ENCODE data around the gene PPP3CA.

Gene PPP3CA

DNA sequence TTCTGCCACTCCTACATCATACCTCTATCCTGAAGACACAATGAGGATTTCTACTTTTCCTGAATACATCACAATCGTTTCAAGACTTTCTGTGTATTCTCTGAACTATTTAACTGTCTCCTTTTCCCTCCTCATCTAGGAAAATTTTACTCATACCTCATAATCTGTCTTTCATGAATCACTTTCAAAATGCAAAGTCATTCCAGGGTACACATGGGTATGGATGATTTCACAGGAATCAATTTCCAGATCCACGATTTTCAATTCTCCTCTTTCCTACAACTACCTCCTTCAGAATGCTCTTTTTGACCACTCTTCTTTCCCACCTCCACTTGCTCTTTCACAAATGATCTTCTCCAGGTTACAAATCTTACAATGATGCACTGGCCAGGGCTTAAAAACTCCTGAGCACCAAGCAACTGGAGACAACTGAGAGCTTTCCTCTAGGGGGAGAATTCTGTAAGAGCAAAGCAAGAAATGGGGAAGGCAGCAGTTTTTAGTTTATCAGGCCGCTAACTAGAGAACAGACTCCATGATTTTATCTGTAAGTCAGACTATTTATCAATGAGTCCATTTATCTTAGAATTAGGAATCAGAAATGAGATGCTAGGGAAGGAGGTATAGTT, 116.4 kb downstream of the PPP3CA start:
- CTCF ChIA-PET = interaction anchor here (0.6 kb wide), 1 partner anchor 163 kb away, joined by 3 read pairs; no protein-coding TSS in a partner anchor
- DNase-seq (ENCODE audit: extremely low spot score) = no peak
- no peak for TF ChIP-seq FOXA1 (IDR thresholded peaks at IDR 0.05)
- TF ChIP-seq SUZ12 (IDR thresholded peaks at IDR 0.05) = no peak
- no peak for TF ChIP-seq ARNT (IDR thresholded peaks at IDR 0.05)
- TF ChIP-seq LEF1 (IDR thresholded peaks at IDR 0.05; ENCODE audit: borderline replicate concordance) = no peak
- TF ChIP-seq TARDBP (IDR thresholded peaks at IDR 0.05) = no peak
- TF ChIP-seq NFRKB (IDR thresholded peaks at IDR 0.05) = no peak
- no peak for TF ChIP-seq HDGF (IDR thresholded peaks at IDR 0.05; ENCODE audit: borderline replicate concordance)
- TF ChIP-seq ZNF384 (IDR thresholded peaks at IDR 0.05) = no peak
- no peak for TF ChIP-seq L3MBTL2 (conservative IDR thresholded peaks at IDR 0.05)
- TF ChIP-seq ELF4 (IDR thresholded peaks at IDR 0.05) = no peak
- no peak for TF ChIP-seq CTBP1 (IDR thresholded peaks at IDR 0.05; ENCODE audit: borderline replicate concordance)
- no peak for TF ChIP-seq FOXK2 (IDR thresholded peaks at IDR 0.05)
- TF ChIP-seq FOXM1 (IDR thresholded peaks at IDR 0.05; ENCODE audit: borderline replicate concordance) = no peak
- TF ChIP-seq, protein P1, sequence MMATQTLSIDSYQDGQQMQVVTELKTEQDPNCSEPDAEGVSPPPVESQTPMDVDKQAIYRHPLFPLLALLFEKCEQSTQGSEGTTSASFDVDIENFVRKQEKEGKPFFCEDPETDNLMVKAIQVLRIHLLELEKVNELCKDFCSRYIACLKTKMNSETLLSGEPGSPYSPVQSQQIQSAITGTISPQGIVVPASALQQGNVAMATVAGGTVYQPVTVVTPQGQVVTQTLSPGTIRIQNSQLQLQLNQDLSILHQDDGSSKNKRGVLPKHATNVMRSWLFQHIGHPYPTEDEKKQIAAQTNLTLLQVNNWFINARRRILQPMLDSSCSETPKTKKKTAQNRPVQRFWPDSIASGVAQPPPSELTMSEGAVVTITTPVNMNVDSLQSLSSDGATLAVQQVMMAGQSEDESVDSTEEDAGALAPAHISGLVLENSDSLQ (IDR thresholded peaks at IDR 0.05) = no peak

DNA sequence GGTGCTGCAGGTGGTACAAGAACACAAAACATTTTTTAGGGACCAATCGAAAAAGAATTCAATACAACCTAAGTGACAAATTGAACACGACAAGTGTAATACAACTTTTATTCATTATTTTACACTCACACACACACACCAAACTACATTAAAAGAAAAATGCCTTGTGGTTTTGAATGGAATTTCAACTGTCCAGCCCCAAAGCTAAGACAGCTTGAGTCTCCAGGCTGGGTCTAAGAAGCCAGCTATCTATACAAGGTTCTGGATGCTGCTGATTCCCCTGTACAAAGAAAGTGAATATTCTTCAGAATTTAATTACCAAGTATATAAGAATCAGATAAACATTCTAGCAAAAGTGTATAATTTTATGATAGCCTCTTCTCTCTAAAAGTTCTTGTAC, 118.2 kb downstream of the PPP3CA start:
- POLR2A ChIA-PET = no interaction called here
- CTCF ChIA-PET = no interaction called here
- TF ChIP-seq SP1 (IDR thresholded peaks at IDR 0.05) = no peak
- no peak for DNase-seq (ENCODE audit: extremely low spot score)

More for the DNA sequence above, 116.4 kb downstream of the PPP3CA start:
- POLR2A ChIA-PET = no interaction called here

DNA sequence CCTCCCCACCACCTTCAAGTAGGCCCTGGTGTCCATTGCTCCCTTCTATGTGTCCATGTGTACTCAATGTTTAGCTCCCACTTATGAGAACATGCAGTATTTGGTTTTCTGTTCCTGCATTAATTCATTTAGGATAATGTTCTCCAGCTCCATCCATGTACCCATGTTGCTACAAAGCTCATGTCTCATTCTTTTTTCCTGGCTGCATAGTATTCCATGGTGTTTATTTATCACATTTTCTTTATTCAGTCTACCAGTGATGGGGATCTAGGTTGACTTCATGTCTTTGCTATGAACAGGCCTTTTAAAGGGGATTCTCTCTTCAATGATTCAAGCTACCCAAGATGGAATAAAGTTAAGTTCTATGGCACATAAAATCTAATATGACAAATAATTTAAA, 119.6 kb downstream of the PPP3CA start:
- CTCF ChIA-PET = no interaction called here
- DNase-seq (ENCODE audit: extremely low spot score) = no peak
- POLR2A ChIA-PET = no interaction called here
- TF ChIP-seq, protein P1 (IDR thresholded peaks at IDR 0.05) = no peak
- TF ChIP-seq SP1 (IDR thresholded peaks at IDR 0.05) (no peak), ZNF384 (IDR thresholded peaks at IDR 0.05) (no peak), SUZ12 (IDR thresholded peaks at IDR 0.05) (no peak), HDGF (IDR thresholded peaks at IDR 0.05; ENCODE audit: borderline replicate concordance) (no peak)

DNA sequence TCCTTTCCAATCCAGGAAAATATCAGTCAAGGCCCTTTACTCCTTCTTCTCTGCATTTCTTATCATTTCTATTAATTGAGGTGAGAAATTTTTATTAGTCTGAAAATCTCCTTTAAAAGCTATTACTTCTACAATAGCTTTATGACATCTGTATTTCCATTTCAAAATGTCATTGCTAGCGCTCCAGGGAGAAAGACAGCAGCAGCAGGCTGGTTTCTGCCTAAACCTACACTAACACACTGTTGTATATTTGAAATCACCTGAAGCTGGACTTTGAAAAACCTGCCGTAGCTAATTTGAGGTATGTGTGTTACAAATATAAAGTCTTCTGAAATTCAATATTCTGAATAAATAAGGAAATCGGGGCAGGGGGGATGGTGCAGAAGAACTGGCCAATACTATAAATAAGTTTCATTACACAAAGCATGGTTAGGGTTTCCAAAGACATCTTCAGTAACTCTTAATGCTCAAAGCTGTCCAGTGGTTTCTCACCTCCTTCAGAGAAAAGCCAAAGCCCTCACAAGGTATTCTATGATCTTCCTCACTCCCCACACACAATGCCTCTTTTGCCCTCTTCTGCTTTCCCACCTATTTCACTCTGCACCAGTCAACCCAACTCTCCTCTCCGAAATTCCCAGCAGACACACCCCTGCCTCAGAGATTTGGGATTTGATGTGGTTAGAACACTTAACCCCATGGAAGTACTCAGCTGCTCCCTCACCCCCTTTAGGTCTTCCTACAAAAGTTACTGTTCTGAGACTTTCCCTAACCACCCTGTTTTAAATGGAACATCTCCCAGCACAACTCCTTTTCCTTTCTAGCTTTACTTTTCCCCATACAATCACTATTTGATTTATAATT, 122.7 kb downstream of the PPP3CA start:
- ChIA-PET CTCF (no interaction called here), POLR2A (no interaction called here)
- no peak for TF ChIP-seq FOXM1 (IDR thresholded peaks at IDR 0.05; ENCODE audit: borderline replicate concordance)
- no peak for TF ChIP-seq BHLHE40 (IDR thresholded peaks at IDR 0.05; ENCODE audit: borderline replicate concordance)
- TF ChIP-seq FOXA1 (IDR thresholded peaks at IDR 0.05) = no peak
- TF ChIP-seq SP1 (IDR thresholded peaks at IDR 0.05) = no peak
- no peak for TF ChIP-seq TARDBP (IDR thresholded peaks at IDR 0.05)
- TF ChIP-seq SUZ12 (IDR thresholded peaks at IDR 0.05) = no peak
- TF ChIP-seq, protein P1 (IDR thresholded peaks at IDR 0.05) = no peak
- no peak for TF ChIP-seq L3MBTL2 (conservative IDR thresholded peaks at IDR 0.05)
- TF ChIP-seq ELF4 (IDR thresholded peaks at IDR 0.05) = no peak
- TF ChIP-seq ZNF384 (IDR thresholded peaks at IDR 0.05) = no peak
- TF ChIP-seq CTBP1 (IDR thresholded peaks at IDR 0.05; ENCODE audit: borderline replicate concordance) = no peak
- no peak for TF ChIP-seq HDGF (IDR thresholded peaks at IDR 0.05; ENCODE audit: borderline replicate concordance)
- no peak for TF ChIP-seq FOXK2 (IDR thresholded peaks at IDR 0.05)
- DNase-seq (ENCODE audit: extremely low spot score) = no peak

DNA sequence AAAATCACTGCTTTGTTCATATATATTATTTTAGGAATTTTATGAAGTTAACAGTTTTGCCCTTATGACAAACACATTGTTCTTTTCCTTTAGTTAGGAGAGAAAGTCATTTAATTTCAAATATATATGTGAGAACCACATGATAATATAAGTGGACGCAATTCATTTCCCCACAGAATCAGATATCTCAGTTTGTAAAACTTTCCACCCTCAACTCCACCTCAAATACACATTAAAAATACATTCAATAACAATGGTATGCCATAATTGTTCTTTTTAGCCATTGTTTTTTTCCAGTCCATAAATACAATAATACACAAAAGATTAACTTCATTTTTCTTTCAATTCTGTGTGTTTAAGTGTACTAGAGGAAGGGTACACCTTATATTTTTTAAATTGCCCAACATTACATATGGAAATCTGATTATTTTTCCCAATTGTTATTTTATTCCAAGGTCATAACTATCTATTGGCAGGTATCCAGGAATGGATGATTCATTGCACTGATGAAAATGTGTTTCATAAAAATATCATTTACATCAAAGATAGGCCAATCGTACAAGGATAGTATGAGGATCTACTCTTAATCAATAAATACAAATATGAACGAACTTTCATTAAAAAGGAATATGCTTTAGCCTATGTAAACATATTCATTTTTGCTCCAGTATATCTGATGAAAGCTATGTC, 125.0 kb downstream of the PPP3CA start:
- DNase-seq (ENCODE audit: extremely low spot score) = no peak
- TF ChIP-seq TARDBP (IDR thresholded peaks at IDR 0.05) = no peak
- no peak for TF ChIP-seq FOXM1 (IDR thresholded peaks at IDR 0.05; ENCODE audit: borderline replicate concordance)
- TF ChIP-seq SP1 (IDR thresholded peaks at IDR 0.05) = no peak
- TF ChIP-seq CTBP1 (IDR thresholded peaks at IDR 0.05; ENCODE audit: borderline replicate concordance) = no peak
- TF ChIP-seq SUZ12 (IDR thresholded peaks at IDR 0.05) = no peak
- TF ChIP-seq LEF1 (IDR thresholded peaks at IDR 0.05; ENCODE audit: borderline replicate concordance) = no peak
- no peak for TF ChIP-seq FOXK2 (IDR thresholded peaks at IDR 0.05)
- no peak for TF ChIP-seq NFRKB (IDR thresholded peaks at IDR 0.05)
- no peak for TF ChIP-seq L3MBTL2 (conservative IDR thresholded peaks at IDR 0.05)
- no peak for TF ChIP-seq FOXA1 (IDR thresholded peaks at IDR 0.05)
- TF ChIP-seq HDGF (IDR thresholded peaks at IDR 0.05; ENCODE audit: borderline replicate concordance) = no peak
- TF ChIP-seq, protein P1 (IDR thresholded peaks at IDR 0.05) = no peak
- TF ChIP-seq ZNF384 (IDR thresholded peaks at IDR 0.05) = no peak
- no peak for TF ChIP-seq BHLHE40 (IDR thresholded peaks at IDR 0.05; ENCODE audit: borderline replicate concordance)
- ChIA-PET CTCF (no interaction called here), POLR2A (no interaction called here)

Measured in HEK293T (cell line).